HG03135 (cell line): Measurements from ENCODE around the gene TAS1R1.

ENCODE experiments used
- ATAC-seq: cut with Tn5 transposase; IDR thresholded peaks from one replicate; pipeline ENCODE4 v1.9.1; 2021; ENCODE audit warnings: mild to moderate bottlenecking, moderate library complexity; ENCODE audit not compliant: unreplicated experiment

Gene TAS1R1

DNA sequence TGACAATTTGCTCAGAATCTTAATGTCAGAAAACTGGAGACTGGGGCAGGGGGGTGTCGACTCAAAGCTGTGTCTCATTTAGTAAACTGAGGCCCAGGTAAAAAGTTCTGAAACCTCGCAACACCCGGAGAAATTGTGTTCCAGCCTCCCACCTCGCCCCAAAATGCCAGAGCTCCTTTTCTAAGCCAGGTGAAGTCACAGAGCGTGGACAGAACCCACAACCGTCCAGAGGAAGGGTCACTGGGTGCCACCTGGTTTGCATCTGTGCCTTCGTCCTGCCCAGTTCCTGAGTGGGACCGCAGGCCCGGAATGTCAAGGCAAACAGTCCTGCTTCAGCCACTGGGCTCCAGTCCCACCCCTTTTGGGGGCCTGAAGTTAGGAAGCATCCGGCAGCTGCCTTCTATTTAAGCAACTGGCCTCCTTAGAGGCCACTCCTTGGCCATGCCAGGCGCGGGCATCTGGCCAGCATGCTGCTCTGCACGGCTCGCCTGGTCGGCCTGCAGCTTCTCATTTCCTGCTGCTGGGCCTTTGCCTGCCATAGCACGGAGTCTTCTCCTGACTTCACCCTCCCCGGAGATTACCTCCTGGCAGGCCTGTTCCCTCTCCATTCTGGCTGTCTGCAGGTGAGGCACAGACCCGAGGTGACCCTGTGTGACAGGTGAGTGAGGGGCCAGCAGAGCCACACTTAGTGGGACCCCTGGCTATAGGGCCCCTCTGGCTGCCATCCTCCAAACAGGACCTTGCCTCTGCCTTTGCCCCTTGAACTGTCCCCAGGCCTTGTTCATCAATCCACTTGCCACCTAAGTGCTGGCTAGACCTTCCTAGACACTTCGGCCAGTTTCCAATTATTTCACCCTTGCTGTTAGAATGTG lies at the start of gene TAS1R1:
Gene TAS1R1, plus strand, starts transcription at position 401 of the 872 bp plus-strand sequence. Its CDS starts 67 bp downstream, at position 468.
- ATAC-seq, result no peak

DNA sequence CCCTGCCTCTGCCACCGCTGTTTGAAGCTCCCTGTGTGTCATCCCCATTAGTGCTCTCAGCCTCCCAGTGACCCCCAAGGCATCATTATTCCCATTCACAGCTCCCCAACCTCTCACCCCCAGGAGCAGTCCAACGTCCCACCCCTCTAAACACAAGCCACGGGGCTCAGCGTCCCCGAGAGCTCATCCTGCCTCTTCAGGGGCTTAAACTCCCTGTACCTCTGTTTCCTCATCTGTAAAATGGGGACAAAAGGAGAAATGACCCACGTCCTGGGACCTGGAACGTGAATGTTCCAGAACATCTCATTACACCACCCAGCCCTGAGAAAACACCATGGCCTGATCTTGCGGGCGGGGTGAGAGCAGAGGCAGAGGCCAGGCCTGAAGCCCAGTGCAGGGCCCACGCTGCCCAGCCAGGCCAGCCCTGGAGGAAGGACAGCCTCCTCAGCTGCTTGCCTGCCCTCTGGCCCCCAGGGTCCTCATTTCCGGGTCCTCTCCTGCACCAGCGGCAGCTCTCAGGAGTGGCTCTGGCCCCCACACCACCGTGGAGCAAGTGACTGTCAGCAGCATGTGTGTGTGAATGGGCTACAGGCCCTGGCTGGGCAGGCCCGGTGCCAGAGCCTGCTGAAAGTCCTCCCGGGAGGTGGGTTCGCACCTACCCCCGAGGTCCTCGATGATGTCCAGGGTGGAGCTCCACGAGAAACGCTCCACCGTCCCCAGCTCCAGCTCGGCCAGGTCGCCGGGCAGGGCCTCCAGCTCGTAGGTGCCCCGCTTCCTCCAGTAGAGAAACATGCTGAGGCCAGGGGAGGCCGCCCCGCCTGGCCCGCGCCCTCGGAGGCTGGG lies 49.5 kb upstream of the TAS1R1 start:
- no peak for ATAC-seq

DNA sequence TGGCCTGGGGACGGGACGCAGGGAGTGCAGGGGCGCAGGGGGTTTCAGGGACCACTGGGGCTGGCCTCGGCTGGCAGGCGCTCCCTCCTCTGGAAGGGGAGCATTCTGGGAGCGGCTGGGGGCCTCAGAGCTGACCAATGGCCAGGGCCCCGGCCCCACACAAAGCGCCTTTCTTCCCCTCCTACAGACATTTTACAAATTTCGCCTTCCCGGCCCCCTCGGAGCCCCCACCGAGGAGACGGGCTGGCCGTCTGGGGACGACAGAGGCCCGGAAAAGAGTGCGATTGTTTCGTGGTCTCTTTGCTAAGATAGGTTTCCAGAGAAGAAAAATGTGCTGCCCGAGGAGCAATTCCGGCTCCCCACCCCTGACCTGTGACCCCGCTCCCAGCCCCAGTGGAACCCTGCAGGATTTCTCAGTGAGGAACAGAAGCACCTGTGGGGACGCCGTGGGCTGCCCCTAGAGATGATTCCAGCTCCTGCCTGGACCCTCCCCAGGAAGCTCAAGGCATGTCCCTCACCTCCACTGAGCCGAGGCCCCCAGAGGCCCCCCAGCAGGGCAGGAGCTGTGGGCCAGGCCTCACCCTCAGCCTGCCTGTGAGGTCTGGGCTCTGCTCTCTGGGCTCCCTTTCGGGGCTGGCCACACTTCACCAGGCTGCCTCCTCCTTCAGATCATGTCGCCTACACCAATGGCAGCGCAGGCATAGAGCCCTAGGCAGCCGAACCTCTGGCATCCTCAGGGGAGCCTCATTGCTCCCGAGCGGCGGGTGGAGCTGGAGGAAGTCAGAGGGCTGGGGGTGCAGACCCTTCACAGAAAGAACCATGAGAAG lies 48.7 kb upstream of the TAS1R1 start:
- ATAC-seq, result no peak

- no peak for ATAC-seq
Observed at GRCh38 chr1:6507037-6507428, 48.1 kb upstream of the TAS1R1 start.

GRCh38 chr1:6507461-6507911 lies 47.6 kb upstream of the TAS1R1 start:
- no peak for ATAC-seq

DNA sequence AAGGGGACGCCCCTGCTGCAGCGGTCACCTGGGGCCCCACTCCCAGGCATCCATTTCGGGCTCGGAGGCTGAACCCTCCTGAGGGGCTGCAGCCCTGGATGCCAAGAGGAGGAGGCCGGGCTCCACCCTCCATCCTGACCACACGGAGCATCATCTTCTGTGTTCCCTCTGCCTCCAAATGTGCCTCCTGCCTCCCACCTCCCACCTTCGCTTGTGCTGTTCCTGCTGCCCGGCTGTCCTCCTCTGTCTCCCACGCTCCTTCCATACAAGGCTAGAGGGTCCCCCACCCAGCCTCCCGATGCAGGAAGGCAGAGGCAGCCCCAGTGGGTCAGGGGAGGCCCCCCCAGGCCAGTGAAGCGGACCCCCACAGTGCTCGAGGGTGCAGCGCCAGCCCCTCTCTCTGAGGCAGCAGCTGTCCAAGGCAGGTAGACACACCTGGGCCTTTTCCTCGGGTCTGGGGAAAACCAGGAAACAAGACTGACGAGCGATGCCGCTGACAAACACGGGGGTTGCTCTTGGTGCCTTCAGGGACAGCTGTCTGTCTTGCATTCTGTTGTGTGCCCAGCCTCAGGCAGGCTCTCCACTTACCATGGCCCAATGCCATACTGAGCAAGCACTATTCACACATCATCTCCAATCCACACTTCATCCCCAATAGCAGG lies 46.8 kb upstream of the TAS1R1 start:
- no peak for ATAC-seq

DNA sequence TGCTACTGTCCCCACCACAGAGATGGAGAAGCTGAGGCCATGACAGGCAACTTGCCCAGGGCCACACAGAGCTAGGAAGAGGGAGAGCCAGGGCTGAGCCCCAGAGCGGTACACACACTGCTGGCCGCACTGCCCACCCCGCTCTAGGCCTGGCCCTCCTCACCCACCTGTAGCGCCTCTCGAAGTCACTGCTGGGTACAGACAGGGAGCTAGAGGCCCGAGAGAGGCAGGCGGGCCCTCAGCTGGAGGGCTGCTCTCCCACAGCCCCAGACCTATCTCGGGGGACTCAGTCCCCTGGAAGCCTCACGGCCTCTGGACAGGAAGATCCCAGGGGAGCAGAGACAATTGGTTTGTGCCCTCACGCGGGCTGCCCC lies 46.3 kb upstream of the TAS1R1 start:
- ATAC-seq, result no peak

GRCh38 chr1:6509220-6509918 lies 45.7 kb upstream of the TAS1R1 start:
- no peak for ATAC-seq

GRCh38 chr1:6509919-6510291 lies 45.2 kb upstream of the TAS1R1 start:
- no peak for ATAC-seq

GRCh38 chr1:6510493-6510892 lies 44.6 kb upstream of the TAS1R1 start:
- ATAC-seq, result no peak

DNA sequence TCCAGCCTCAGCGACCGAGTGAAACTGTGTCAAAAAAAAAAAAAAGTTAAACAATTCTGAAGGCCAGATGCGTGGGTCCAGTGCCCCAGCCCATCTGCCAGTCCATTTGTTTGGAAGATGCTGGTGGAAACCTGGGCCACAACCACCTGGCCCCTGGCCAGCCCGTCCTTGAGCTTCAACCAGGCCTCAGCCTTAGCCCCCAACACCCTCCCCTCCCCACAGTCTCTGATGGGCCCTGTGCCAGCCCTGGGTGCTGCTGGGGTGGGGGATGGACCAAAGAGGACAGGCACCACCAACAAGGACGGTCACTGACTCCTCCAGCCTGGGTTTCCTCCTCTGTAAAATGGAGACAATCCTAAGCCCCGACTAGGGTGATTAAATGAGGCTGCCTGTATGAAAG lies 44.1 kb upstream of the TAS1R1 start:
- no peak for ATAC-seq

DNA sequence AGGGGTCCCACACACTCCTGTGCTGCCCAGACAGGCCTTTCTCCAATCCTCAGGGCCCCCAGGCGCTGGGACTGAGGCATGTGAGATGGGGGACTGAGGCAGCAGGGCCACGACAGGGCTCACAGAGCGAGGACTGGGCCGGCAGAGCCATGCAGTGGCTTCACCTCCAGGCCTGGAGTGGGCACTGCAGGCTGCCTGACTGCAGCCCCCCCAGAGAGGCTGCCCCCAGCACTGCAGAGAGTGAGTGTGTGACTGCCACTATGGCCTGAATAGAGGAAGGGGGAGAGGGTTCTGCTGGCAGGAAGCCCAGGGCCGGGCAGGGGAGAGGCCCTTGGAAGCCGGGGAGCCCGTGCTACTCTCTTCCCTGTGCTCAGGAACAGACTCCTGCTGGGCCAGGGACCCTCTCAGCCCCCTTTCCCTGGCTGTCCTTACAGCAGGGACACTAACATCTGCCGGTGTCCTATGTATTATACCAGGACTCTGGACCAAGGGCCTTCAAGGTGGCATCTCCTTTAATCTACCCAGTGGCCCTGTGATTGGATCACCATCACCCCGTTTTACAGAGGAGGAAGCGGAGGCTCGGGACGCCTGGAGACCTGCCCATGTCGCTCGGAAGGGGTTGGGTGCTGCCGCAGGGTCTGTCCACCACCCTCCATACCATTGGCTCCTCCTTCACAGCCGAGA lies 43.4 kb upstream of the TAS1R1 start:
- ATAC-seq, result no peak

DNA sequence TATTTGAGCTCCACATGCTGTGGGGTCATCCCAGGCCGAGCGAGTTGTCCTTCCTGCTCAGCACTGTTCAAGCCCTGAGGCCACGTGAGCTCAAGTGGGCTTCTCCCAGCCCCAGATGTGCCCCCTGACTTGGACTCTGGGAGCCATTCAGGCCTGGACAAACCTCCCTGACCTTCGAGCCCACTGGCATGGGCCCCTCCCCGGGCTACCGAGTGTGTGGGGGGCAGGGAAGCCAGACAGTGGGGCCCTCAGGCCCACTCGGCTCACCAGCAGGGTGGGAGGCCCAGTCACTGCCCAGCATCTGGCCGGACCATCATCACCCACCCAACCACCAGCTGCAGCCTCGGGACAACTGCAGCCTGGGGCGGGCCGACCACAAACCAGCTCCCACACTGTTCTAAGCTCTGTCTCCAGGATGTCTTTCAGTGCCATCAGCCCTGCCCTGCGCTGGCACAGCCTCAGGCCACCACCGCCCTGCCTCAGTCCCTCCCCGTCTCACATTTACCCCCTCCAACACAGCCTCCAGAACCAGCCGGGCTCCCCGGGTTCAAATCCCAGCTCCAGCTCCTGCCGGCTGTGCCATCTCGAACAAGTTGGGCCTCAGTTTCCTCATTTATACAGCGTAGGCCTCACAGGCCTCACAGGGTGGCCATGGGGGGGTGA lies 42.7 kb upstream of the TAS1R1 start:
- no peak for ATAC-seq

- ATAC-seq, result no peak
Observed at GRCh38 chr1:6512908-6513280, 42.2 kb upstream of the TAS1R1 start.

- no peak for ATAC-seq
Observed at GRCh38 chr1:6513320-6513801, 41.7 kb upstream of the TAS1R1 start.

- no peak for ATAC-seq
Observed at GRCh38 chr1:6515771-6516170, 39.3 kb upstream of the TAS1R1 start.

- ATAC-seq, result no peak
Observed at GRCh38 chr1:6517435-6517851, 37.7 kb upstream of the TAS1R1 start.

- no peak for ATAC-seq
Observed at GRCh38 chr1:6519491-6519934, 35.6 kb upstream of the TAS1R1 start.
